ENCODE measurements around the gene ARNT2. TPM values are rescaled to one million over a fixed set of nuclear protein-coding genes. Genes with fewer than 3 reads are reported as not detected.

The ARNT2 gene
- total RNA-seq, 4 donors from 2014 or later = 0.26 to 22.9 (median 7.0) TPM

DNA sequence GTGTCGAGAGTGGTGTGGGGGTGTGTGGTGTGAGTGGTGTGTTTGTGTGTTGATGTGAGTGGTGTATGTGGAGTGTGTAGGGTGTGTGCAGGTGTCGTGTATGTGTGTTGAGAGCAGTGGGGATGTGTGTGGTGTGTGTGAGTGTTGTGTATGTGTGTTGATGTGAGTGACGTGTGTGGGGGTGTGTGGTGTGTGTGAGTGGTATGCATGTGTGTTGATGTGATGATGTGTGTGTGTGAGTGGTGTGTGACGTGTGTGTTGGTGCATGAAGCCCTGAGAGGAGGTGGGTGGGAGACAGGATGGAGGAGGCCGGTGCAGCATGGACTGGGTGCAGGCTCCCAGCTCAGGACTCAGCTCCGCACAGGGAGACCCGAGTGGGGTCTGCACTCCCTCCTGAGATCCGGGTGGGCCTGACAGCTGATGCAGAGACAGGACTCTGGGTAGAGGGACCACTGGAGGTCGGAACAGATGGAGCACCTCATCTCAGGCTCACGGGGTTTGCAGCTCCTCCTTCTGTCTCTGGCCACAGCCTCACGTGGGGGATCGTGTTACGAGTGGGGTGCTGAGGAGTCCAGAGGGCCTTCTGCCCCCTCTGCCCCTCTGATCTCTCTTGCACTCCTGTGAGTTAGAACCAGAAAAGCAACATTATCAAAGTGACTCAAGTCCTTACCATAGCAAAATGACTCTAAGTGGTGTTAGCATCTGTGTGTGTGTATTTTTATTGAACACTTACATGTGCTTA is 41.3 kb downstream of the ARNT2 start:
- H3K4me3 ChIP-seq = no peak overlapping the region
- H3K4me1 ChIP-seq = no peaks in the 10 kb centered on the region
- no peak overlapping the region for H3K27ac ChIP-seq
- no peaks in the 10 kb centered on the region for H3K9me3 ChIP-seq
- no peak for DNase-seq
- TF ChIP-seq, protein P1, sequence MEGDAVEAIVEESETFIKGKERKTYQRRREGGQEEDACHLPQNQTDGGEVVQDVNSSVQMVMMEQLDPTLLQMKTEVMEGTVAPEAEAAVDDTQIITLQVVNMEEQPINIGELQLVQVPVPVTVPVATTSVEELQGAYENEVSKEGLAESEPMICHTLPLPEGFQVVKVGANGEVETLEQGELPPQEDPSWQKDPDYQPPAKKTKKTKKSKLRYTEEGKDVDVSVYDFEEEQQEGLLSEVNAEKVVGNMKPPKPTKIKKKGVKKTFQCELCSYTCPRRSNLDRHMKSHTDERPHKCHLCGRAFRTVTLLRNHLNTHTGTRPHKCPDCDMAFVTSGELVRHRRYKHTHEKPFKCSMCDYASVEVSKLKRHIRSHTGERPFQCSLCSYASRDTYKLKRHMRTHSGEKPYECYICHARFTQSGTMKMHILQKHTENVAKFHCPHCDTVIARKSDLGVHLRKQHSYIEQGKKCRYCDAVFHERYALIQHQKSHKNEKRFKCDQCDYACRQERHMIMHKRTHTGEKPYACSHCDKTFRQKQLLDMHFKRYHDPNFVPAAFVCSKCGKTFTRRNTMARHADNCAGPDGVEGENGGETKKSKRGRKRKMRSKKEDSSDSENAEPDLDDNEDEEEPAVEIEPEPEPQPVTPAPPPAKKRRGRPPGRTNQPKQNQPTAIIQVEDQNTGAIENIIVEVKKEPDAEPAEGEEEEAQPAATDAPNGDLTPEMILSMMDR (IDR thresholded peaks at IDR 0.05) = no peak
- no peaks in the 10 kb centered on the region for H3K36me3 ChIP-seq
- H3K27me3 ChIP-seq = no peaks in the 10 kb centered on the region
- intact Hi-C loops (cut with DNase I; ENCODE audit: low total_unique reads) = no loop called here

DNA sequence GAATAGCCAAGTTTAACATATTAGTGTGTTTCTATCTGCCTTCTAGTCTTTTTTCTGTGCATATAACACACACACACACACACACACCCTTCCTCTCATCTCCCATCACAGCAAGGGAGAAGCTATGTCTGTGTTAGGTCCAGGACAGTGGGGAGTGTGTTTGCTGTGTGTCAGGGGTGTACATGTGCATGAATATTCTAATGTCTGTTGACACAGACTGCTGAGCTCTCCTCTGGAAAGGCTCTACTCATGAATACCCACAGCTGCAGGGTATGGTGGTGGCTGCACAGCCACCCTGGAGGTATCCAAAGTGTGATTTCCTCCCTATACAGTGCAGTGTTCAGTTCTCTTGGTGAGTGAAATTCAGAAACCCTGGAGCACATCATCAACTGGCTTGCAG is 42.9 kb downstream of the ARNT2 start:
- Histone ChIP-seq H3K27ac (no peak overlapping the region), H3K9me3 (no peaks in the 10 kb centered on the region), H3K4me3 (no peak overlapping the region), H3K36me3 (no peaks in the 10 kb centered on the region), H3K27me3 (no peaks in the 10 kb centered on the region), H3K4me1 (no peaks in the 10 kb centered on the region)
- intact Hi-C loops (cut with DNase I; ENCODE audit: low total_unique reads) = no loop called here
- TF ChIP-seq, protein P1 (IDR thresholded peaks at IDR 0.05) = no peak
- no peak for TF ChIP-seq POLR2A (IDR thresholded peaks at IDR 0.05)
- DNase-seq = no peak

DNA sequence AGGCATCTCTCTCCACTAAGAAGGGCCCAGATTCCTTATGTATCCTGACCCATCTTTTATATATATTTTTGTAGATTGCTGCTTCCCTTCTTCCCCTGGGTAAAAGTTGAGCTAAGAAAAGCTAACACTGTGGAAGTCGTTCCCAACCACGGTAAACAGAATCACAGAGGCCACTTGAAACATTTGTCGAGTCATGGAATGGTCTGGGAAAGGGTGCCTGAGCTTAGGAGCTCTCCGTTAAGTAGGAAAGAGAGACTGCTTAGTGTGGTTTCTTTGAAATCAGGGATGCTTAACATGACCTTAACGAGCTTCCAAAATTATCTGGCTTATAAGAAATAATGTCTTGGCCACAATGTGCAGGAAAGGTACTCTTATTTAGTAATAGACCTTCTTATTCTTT is 45.6 kb downstream of the ARNT2 start:
- H3K9me3 ChIP-seq = no peaks in the 10 kb centered on the region
- no peaks in the 10 kb centered on the region for H3K4me1 ChIP-seq
- H3K4me3 ChIP-seq = no peak overlapping the region
- TF ChIP-seq, protein P1 (IDR thresholded peaks at IDR 0.05) = no peak
- TF ChIP-seq POLR2A (IDR thresholded peaks at IDR 0.05) = no peak
- H3K36me3 ChIP-seq = no peaks in the 10 kb centered on the region
- no peaks in the 10 kb centered on the region for H3K27me3 ChIP-seq
- H3K27ac ChIP-seq = no peak overlapping the region
- DNase-seq = no peak
- intact Hi-C loops (cut with DNase I; ENCODE audit: low total_unique reads) = loop anchor here (5.0 to 10.0 kb wide), 2 partner anchors 255 to 327 kb away; partner anchors contain the start of gene CEMIP

DNA sequence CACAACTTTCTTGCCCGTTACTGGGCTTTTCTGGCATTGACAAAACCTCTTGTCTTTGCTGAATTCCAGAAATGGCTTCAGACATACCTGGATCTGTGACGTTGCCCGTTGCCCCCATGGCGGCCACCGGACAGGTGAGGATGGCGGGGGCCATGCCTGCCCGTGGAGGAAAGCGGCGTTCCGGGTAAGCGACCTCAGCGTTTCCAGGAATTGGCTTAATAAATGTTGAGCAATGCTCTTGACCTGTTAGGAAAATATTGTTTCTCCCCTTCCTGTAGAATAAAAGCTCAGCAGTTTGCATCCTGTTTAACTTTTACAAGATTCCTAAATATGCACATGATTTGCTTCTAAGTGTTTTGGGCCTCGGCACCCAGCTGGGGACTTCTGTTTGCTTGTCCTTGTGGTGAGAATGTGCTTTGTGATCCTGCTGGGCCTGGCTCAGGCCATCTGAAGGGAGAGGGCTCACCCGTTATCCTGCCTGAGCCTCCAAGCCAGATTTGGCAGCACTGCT is 46.7 kb downstream of the ARNT2 start:
- Histone ChIP-seq H3K27me3 (no peaks in the 10 kb centered on the region), H3K9me3 (no peaks in the 10 kb centered on the region), H3K4me1 (no peaks in the 10 kb centered on the region), H3K4me3 (no peak overlapping the region), H3K36me3 (no peaks in the 10 kb centered on the region), H3K27ac (no peak overlapping the region)
- no peak for DNase-seq
- TF ChIP-seq, protein P1 (IDR thresholded peaks at IDR 0.05) = no peak
- TF ChIP-seq POLR2A (IDR thresholded peaks at IDR 0.05) = no peak
- intact Hi-C loops (cut with DNase I; ENCODE audit: low total_unique reads) = loop anchor here (5.0 to 10.0 kb wide), 2 partner anchors 254 to 326 kb away; partner anchors contain the start of gene CEMIP

DNA sequence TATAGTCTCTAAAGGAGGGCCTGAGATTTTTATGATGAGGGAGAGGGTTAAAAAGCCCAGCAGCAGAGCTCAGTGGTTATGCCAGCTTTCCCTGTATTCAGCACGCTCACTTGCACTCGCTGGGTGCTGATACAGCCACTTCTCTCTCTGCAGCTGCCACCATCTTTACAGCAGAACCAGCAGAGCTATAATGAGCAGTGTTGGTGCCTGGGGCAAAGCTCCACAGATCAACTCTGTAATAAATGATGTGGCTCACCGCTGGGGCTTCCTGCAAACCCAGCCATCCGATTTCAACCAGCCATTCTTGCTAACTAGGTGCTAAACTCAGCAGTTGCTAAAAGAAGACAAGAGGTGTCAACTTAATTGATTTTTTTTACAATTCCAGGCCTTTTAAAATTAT is 48.0 kb downstream of the ARNT2 start:
- no peak for DNase-seq
- H3K9me3 ChIP-seq = no peaks in the 10 kb centered on the region
- no peak overlapping the region for H3K4me3 ChIP-seq
- TF ChIP-seq POLR2A (IDR thresholded peaks at IDR 0.05) = no peak
- TF ChIP-seq, protein P1 (IDR thresholded peaks at IDR 0.05) = no peak
- no peaks in the 10 kb centered on the region for H3K4me1 ChIP-seq
- no peaks in the 10 kb centered on the region for H3K36me3 ChIP-seq
- no peaks in the 10 kb centered on the region for H3K27me3 ChIP-seq
- intact Hi-C loops (cut with DNase I; ENCODE audit: low total_unique reads) = loop anchor here (5.0 to 10.0 kb wide), 2 partner anchors 253 to 325 kb away; partner anchors contain the start of gene CEMIP
- no peak overlapping the region for H3K27ac ChIP-seq
